Panc1 (cell line): ENCODE results near the gene SLC4A2.

Source experiments
- POLR2AphosphoS5 ChIP-seq: IDR thresholded peaks from 2 replicates; pipeline ENCODE4 v1.6.1; 2012; ENCODE audit warnings: mild to moderate bottlenecking, low read depth, low read length, moderate library complexity
- REST ChIP-seq, 2 experiments: IDR thresholded peaks; 2 replicates each; pipeline ENCODE4 v1.6.1; 2011 to 2012; ENCODE audit warnings: low read depth in 2 of 2, control low read depth in 1 of 2, low read length in 1 of 2, mild to moderate bottlenecking in 1 of 2, moderate library complexity in 1 of 2; ENCODE audit not compliant: insufficient read depth in 1 of 2
- SIN3A ChIP-seq: IDR thresholded peaks from 2 replicates; pipeline ENCODE4 v1.6.1; 2012; ENCODE audit warnings: low read depth, mild to moderate bottlenecking, low read length, moderate library complexity, borderline replicate concordance; ENCODE audit not compliant: insufficient read depth
- TCF7L2 ChIP-seq: IDR thresholded peaks from 2 replicates; pipeline ENCODE4 v1.6.1; 2011; ENCODE audit warnings: mild to moderate bottlenecking, low read depth, low read length, inconsistent platforms
- TF ChIP-seq, protein P1 (sequence below): fragments of 450-650 bp; IDR thresholded peaks from 2 replicates; pipeline ENCODE4 v1.5.1; 2017; ENCODE audit warnings: mild to moderate bottlenecking

DNA sequence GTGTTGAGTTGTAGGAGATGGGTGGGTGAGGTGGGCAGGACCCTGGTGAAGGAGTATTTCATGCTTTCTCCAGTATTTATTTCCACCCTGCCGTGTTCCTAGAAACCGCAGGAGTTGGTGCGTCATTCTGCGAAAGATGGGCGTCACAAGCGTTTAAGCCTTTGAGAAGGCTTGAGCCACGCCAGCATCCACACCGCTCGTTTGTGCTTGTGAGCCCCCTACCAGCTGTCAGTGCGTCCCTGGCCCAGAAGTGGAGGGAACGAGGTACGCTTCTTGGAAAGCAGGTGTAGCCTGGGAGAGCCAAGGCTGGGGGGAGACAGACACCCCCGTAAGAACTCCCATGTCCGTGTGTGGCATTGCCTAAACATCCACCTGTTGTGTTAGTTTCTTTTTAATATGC lies 32.6 kb downstream of the SLC4A2 start:
- TF ChIP-seq, protein P1, sequence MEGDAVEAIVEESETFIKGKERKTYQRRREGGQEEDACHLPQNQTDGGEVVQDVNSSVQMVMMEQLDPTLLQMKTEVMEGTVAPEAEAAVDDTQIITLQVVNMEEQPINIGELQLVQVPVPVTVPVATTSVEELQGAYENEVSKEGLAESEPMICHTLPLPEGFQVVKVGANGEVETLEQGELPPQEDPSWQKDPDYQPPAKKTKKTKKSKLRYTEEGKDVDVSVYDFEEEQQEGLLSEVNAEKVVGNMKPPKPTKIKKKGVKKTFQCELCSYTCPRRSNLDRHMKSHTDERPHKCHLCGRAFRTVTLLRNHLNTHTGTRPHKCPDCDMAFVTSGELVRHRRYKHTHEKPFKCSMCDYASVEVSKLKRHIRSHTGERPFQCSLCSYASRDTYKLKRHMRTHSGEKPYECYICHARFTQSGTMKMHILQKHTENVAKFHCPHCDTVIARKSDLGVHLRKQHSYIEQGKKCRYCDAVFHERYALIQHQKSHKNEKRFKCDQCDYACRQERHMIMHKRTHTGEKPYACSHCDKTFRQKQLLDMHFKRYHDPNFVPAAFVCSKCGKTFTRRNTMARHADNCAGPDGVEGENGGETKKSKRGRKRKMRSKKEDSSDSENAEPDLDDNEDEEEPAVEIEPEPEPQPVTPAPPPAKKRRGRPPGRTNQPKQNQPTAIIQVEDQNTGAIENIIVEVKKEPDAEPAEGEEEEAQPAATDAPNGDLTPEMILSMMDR, result no peak
- no peak for TF ChIP-seq REST (IDR thresholded peaks at IDR 0.05; ENCODE audit: insufficient read depth in 1 of 2, low read depth in 2 of 2, low read length in 1 of 2)
- no peak for TF ChIP-seq TCF7L2
- TF ChIP-seq POLR2AphosphoS5, result no peak
- no peak for TF ChIP-seq SIN3A
